Loucy (cell line): ENCODE results near the gene VCAM1.

Experiments used
- H2AFZ ChIP-seq: fragments of 200-600 bp; sonication (generic); 2 replicates; pipeline ENCODE4 v1.6.0; 2016; ENCODE audit warnings: antibody characterized with exemption, mild to moderate bottlenecking, low read length, moderate library complexity
- H3F3A ChIP-seq: fragments of 200-600 bp; 2 replicates; pipeline ENCODE4 v1.6.0; 2016; ENCODE audit warnings: antibody characterized with exemption, low read depth, mild to moderate bottlenecking
- H3K27me3 ChIP-seq: fragments of 200-600 bp; sonication (generic); 2 replicates; pipeline ENCODE4 v1.6.1; 2014; ENCODE audit warnings: low read length, mild to moderate bottlenecking; ENCODE audit not compliant: insufficient read depth, poor library complexity, severe bottlenecking
- H3K36me3 ChIP-seq: fragments of 200-600 bp; sonication (generic); 2 replicates; pipeline ENCODE4 v1.6.1; 2016; ENCODE audit warnings: low read length; ENCODE audit not compliant: insufficient read depth
- H3K4me1 ChIP-seq: fragments of 200-600 bp; sonication (generic); 2 replicates; pipeline ENCODE4 v1.5.1; 2014; ENCODE audit warnings: low read length, mild to moderate bottlenecking; ENCODE audit not compliant: insufficient read depth, poor library complexity, severe bottlenecking
- H3K4me2 ChIP-seq: fragments of 200-600 bp; sonication (generic); 2 replicates; pipeline ENCODE4 v1.6.0; 2014; ENCODE audit warnings: antibody characterized with exemption, low read length, low read depth, mild to moderate bottlenecking; ENCODE audit not compliant: poor library complexity, severe bottlenecking
- H3K4me3 ChIP-seq: fragments of 200-600 bp; sonication (generic); 2 replicates; pipeline ENCODE4 v1.5.1; 2014; ENCODE audit warnings: low read length, mild to moderate bottlenecking, mixed read lengths; ENCODE audit not compliant: poor library complexity, severe bottlenecking
- H3K79me2 ChIP-seq: fragments of 200-600 bp; sonication (generic); 2 replicates; pipeline ENCODE4 v1.6.1; 2014; ENCODE audit warnings: low read length; ENCODE audit not compliant: insufficient read depth
- H3K9ac ChIP-seq: fragments of 200-600 bp; sonication (generic); 2 replicates; pipeline ENCODE4 v1.6.0; 2014; ENCODE audit warnings: mild to moderate bottlenecking, low read depth, low read length, moderate library complexity; ENCODE audit not compliant: poor library complexity, severe bottlenecking
- H3K9me2 ChIP-seq: fragments of 200-600 bp; sonication (generic); replicated peaks from 2 replicates; pipeline ENCODE4 v1.6.1; 2016; ENCODE audit warnings: low read depth, low read length, mixed read lengths
- H3K9me3 ChIP-seq: fragments of 200-600 bp; sonication (generic); 2 replicates; pipeline ENCODE4 v1.6.1; 2014; ENCODE audit warnings: mild to moderate bottlenecking, antibody characterized with exemption, low read length, low read depth; ENCODE audit not compliant: insufficient read depth
- H4K20me1 ChIP-seq: fragments of 200-600 bp; sonication (generic); 2 replicates; pipeline ENCODE4 v1.6.0; 2014; ENCODE audit warnings: antibody characterized with exemption, low read length, mild to moderate bottlenecking; ENCODE audit not compliant: insufficient read depth, poor library complexity, severe bottlenecking
- CTCF ChIP-seq: fragments of 200-600 bp; sonication (generic); conservative IDR thresholded peaks from 2 replicates; pipeline ENCODE4 v1.5.1; 2014; ENCODE audit warnings: mild to moderate bottlenecking, antibody characterized with exemption, low read length
- EZH2phosphoT487 ChIP-seq: fragments of 200-600 bp; IDR thresholded peaks from 2 replicates; pipeline ENCODE4 v1.6.1; 2018; ENCODE audit warnings: antibody characterized with exemption, mild to moderate bottlenecking, moderate library complexity, borderline replicate concordance

VCAM1 gene

DNA sequence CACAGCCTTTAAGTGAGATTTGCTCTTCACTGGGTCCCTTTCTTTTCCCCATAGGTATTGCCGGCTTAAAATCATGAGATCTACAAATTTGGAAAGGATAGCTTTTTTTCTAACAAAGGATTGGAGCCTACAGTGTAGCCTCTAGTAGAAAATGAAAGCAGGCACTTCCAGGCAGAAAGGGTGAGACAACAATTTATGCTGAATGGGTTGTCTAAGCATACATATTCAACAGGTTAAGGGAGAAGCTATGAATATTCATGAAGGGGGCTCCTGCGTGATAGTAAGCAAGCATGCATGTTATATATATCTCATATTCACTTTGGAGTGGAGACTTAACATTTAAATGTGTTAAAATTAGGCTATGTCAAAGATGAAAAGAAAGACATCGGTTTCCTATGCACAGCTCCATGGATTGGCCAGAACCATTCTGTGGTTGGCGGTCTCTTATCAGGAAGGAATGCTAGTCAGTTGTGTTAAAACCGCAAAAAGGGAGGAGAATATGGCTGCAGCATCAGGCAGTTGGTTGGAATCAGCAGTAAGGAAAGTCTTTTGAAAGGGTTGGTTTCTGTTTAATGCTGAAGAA lies 66.0 kb downstream of the VCAM1 start:
- no peaks in the 10 kb centered on the region for H3F3A ChIP-seq
- peak overlapping the region; percentile 47 for H2AFZ ChIP-seq
- peak overlapping the region; percentile 28 for H3K9ac ChIP-seq
- H3K36me3 ChIP-seq, result no peaks in the 10 kb centered on the region
- peak overlapping the region; percentile 29 for H3K4me3 ChIP-seq
- peaks cover 18% of the 10 kb centered on the region for H3K4me1 ChIP-seq
- H3K27me3 ChIP-seq, result no peaks in the 10 kb centered on the region
- H3K4me2 ChIP-seq, result peak overlapping the region; percentile 47
- no peaks in the 10 kb centered on the region for H3K79me2 ChIP-seq
- peaks cover 7% of the 10 kb centered on the region; the same call in 1 of the 2 replicates for H3K9me3 ChIP-seq
- no peaks in the 10 kb centered on the region for H4K20me1 ChIP-seq
- TF ChIP-seq CTCF (no peak), EZH2phosphoT487 (no peak)
- no peaks in the 10 kb centered on the region for H3K9me2 ChIP-seq

DNA sequence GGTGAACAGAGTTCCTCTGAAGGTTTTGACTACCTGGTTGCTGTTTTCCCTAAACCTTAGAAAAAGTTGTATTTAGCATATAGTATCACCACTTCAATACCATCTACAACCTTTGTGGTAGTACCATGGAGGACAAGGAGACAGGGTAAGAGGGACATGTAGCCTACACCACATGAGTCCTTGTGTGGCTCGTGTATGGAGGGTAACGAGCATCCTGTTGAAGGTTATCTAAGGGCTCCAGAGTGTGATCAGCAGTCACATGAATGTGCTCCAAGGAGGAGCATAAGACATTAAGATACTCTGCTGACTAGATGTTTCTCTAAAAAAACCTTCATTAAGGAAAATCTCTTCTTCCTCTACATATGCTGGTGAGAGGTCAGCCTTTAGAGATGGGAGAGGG lies 67.3 kb downstream of the VCAM1 start:
- no peaks in the 10 kb centered on the region for H3K36me3 ChIP-seq
- H3K27me3 ChIP-seq, result no peaks in the 10 kb centered on the region
- no peak overlapping the region for H3K9ac ChIP-seq
- H2AFZ ChIP-seq, result 0 out of 2 replicates have a peak overlapping the region, but pooled peaks have one; percentile 47
- H3K79me2 ChIP-seq, result no peaks in the 10 kb centered on the region
- H4K20me1 ChIP-seq, result no peaks in the 10 kb centered on the region
- TF ChIP-seq EZH2phosphoT487, result no peak
- no peak for TF ChIP-seq CTCF
- H3K4me2 ChIP-seq, result peak overlapping the region; percentile 47
- no peaks in the 10 kb centered on the region for H3F3A ChIP-seq
- H3K4me3 ChIP-seq, result no peak overlapping the region
- peaks cover 18% of the 10 kb centered on the region for H3K4me1 ChIP-seq
- H3K9me2 ChIP-seq, result no peaks in the 10 kb centered on the region
- peaks cover 6% of the 10 kb centered on the region; the same call in 1 of the 2 replicates for H3K9me3 ChIP-seq
